Prostate gland (tissue), 2 donors: ENCODE results near the gene ETV5. TPM values are rescaled to one million over a fixed set of nuclear protein-coding genes. Genes with fewer than 3 reads are reported as not detected.

ENCODE experiments used
- DNase-seq: peaks from one replicate; pipeline ENCODE4 v3.0.0-alpha.2; 2019; ENCODE audit warnings: low spot score
- H3K27ac ChIP-seq, 2 donors: fragments of 200-600 bp; sonication (generic); 2 replicates each; pipeline ENCODE4 v1.5.1; 2017 to 2019
- H3K27me3 ChIP-seq: fragments of 200-600 bp; sonication (generic); replicated peaks from 2 replicates; pipeline ENCODE4 v1.5.1; 2019; ENCODE audit not compliant: insufficient read depth
- H3K36me3 ChIP-seq, 2 donors: fragments of 200-600 bp; sonication (generic); 1 replicate in 1 of 2; 2 replicates in 1 of 2; pipeline versions ENCODE4 v1.5.1 to v1.8.1; 2017 to 2019
- H3K4me1 ChIP-seq: fragments of 200-600 bp; sonication (generic); replicated peaks from 2 replicates; pipeline ENCODE4 v1.5.1; 2019
- H3K4me3 ChIP-seq, 2 donors: fragments of 200-600 bp; sonication (generic); 2 replicates each; pipeline ENCODE4 v1.5.1; 2017 to 2019
- H3K9me3 ChIP-seq: fragments of 200-600 bp; sonication (generic); 2 replicates; pipeline ENCODE4 v1.5.1; 2017
- CTCF ChIP-seq, 4 experiments: fragments of 200-600 bp in 2 of 4; fragments of 450-650 bp in 2 of 4; sonication (generic) in 2 of 4; IDR thresholded peaks; 1 replicate in 3 of 4; 2 replicates in 1 of 4; pipeline ENCODE4 v1.5.1; 2016 to 2019; ENCODE audit warnings: antibody characterized with exemption in 4 of 4, mild to moderate bottlenecking in 2 of 4, moderate library complexity in 2 of 4
- POLR2A ChIP-seq: fragments of 450-650 bp; IDR thresholded peaks from one replicate; pipeline ENCODE4 v1.6.1; 2016; ENCODE audit warnings: antibody characterized with exemption, mild to moderate bottlenecking
- POLR2AphosphoS5 ChIP-seq: sonication (generic); formaldehyde crosslinking; IDR thresholded peaks from one replicate; pipeline ENCODE4 v1.6.1; 2017; ENCODE audit warnings: antibody characterized with exemption
- WGBS: methylation state at CpG from one replicate; pipeline ENCODE4 v1.1.5; 2018; 5-methylcytosine and 5-hydroxymethylcytosine counted together
- intact Hi-C: fragments of 100-400 bp; cut with DNase I; formaldehyde crosslinking; loops from one replicate; pipeline ENCODE4 v1.14.2; 2022
- total RNA-seq, 2 donors: library from RNA; depleted of rRNA; stranded (reverse); fragments of >200 nt; gene quantifications; one replicate each; pipeline ENCODE4 v1.1.0, GENCODE V29; 2016

Gene ETV5
- total RNA-seq, 2 donors from 2014 or later = 16.5 to 17.6 TPM

- no peaks in the 10 kb centered on the region for H3K27me3 ChIP-seq
- H3K4me3 ChIP-seq = no peak overlapping the region
- TF ChIP-seq POLR2AphosphoS5 = no peak
- no peak for TF ChIP-seq CTCF (IDR thresholded peaks at IDR 0.05)
- no peak for TF ChIP-seq POLR2A
- H3K9me3 ChIP-seq = no peaks in the 10 kb centered on the region
- no peak for DNase-seq
- intact Hi-C loops = no loop called here
- H3K27ac ChIP-seq = no peak overlapping the region
- H3K36me3 ChIP-seq = no peaks in the 10 kb centered on the region
- WGBS = 87% methylated on average over 7 of the region's 7 CpGs
- no peaks in the 10 kb centered on the region for H3K4me1 ChIP-seq
Measured at GRCh38 chr3:186052096-186052840, 56.6 kb downstream of the ETV5 start.

DNA sequence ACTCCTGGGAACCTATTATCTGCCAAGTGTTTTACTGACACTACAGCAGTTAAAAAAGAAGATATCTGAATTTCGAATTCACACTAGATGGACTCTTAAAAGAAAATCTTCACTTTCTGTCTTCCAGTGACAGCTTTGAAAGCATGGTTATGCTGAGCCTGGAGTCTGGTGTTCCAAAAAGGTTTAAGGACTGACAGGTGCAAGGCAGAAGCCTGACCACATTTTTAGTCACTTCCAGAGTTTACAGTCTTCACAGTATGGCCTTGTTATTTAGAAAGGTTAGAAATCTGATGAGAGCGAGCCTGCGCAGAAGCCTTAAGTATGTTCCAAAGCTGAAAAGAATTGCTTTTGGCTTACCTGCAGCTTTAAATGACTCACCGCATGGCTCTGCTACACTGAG is 59.9 kb downstream of the ETV5 start:
- no peaks in the 10 kb centered on the region for H3K36me3 ChIP-seq
- WGBS = 95% methylated on average over 4 of the region's 4 CpGs
- intact Hi-C loops = no loop called here

GRCh38 chr3:186048119-186048518 is 60.8 kb downstream of the ETV5 start:
- Histone ChIP-seq H3K9me3 (no peaks in the 10 kb centered on the region), H3K27me3 (no peaks in the 10 kb centered on the region), H3K4me3 (no peak overlapping the region), H3K36me3 (no peaks in the 10 kb centered on the region), H3K27ac (no peak overlapping the region), H3K4me1 (no peaks in the 10 kb centered on the region)
- no peak for DNase-seq
- intact Hi-C loops = no loop called here
- WGBS = 95% methylated on average over 3 of the region's 3 CpGs
- TF ChIP-seq POLR2AphosphoS5 (no peak), CTCF (IDR thresholded peaks at IDR 0.05) (no peak), POLR2A (no peak)

More for the DNA sequence above, 59.9 kb downstream of the ETV5 start:
- no peak for TF ChIP-seq POLR2AphosphoS5
- no peak for TF ChIP-seq CTCF (IDR thresholded peaks at IDR 0.05)
- TF ChIP-seq POLR2A = no peak
- Histone ChIP-seq H3K27me3 (no peaks in the 10 kb centered on the region), H3K9me3 (no peaks in the 10 kb centered on the region), H3K4me3 (no peak overlapping the region), H3K4me1 (no peaks in the 10 kb centered on the region), H3K27ac (no peak overlapping the region)
- DNase-seq = no peak

GRCh38 chr3:186046838-186047237 is 62.1 kb downstream of the ETV5 start:
- H3K27ac ChIP-seq = no peak overlapping the region
- no peaks in the 10 kb centered on the region for H3K9me3 ChIP-seq
- intact Hi-C loops = no loop called here
- no peak for DNase-seq
- WGBS = 69% methylated on average over 5 of the region's 5 CpGs
- H3K27me3 ChIP-seq = no peaks in the 10 kb centered on the region
- no peak overlapping the region for H3K4me3 ChIP-seq
- TF ChIP-seq POLR2AphosphoS5 (no peak), CTCF (IDR thresholded peaks at IDR 0.05) (no peak), POLR2A (no peak)
- no peaks in the 10 kb centered on the region for H3K4me1 ChIP-seq
- H3K36me3 ChIP-seq = no peaks in the 10 kb centered on the region

GRCh38 chr3:186044968-186045367 is 63.9 kb downstream of the ETV5 start:
- no peak for TF ChIP-seq CTCF (IDR thresholded peaks at IDR 0.05)
- no peak for TF ChIP-seq POLR2A
- no peak for TF ChIP-seq POLR2AphosphoS5
- WGBS = 16% methylated on average over 12 of the region's 12 CpGs

More at GRCh38 chr3:186044968-186045367, 63.9 kb downstream of the ETV5 start:
- no peak overlapping the region for H3K4me3 ChIP-seq
- intact Hi-C loops = no loop called here
- H3K36me3 ChIP-seq = no peaks in the 10 kb centered on the region
- no peaks in the 10 kb centered on the region for H3K4me1 ChIP-seq
- DNase-seq = no peak
- no peaks in the 10 kb centered on the region for H3K27me3 ChIP-seq
- no peak overlapping the region for H3K27ac ChIP-seq
- no peaks in the 10 kb centered on the region for H3K9me3 ChIP-seq
